Parathyroid adenoma (tissue), 2 donors: ENCODE measurements around the gene MR1.
"Not testable (repeated sequence)": the region's sequence is repeated elsewhere in the genome, so short reads cannot be mapped to it uniquely, and the experiment has no call there.

ENCODE experiments used
- H2AFZ ChIP-seq: fragments of 300-600 bp; sonication (generic); one replicate; pipeline ENCODE4 v1.7.0; 2017; ENCODE audit warnings: antibody characterized with exemption, mild to moderate bottlenecking
- H3K27ac ChIP-seq: fragments of 300-600 bp; sonication (generic); one replicate; pipeline ENCODE4 v1.7.0; 2017
- H3K27me3 ChIP-seq: fragments of 300-600 bp; sonication (generic); one replicate; pipeline ENCODE4 v1.7.0; 2017; ENCODE audit warnings: low read length; ENCODE audit not compliant: control insufficient read depth, insufficient read depth
- H3K36me3 ChIP-seq: fragments of 300-600 bp; sonication (generic); one replicate; pipeline ENCODE4 v1.7.0; 2017; ENCODE audit warnings: low read length; ENCODE audit not compliant: control insufficient read depth, insufficient read depth
- H3K4me1 ChIP-seq: fragments of 300-600 bp; sonication (generic); one replicate; pipeline ENCODE4 v1.7.0; 2017; ENCODE audit warnings: control low read depth
- H3K4me2 ChIP-seq: fragments of 300-600 bp; sonication (generic); one replicate; pipeline ENCODE4 v1.7.0; 2017; ENCODE audit warnings: low read length
- H3K4me3 ChIP-seq: fragments of 300-600 bp; sonication (generic); one replicate; pipeline ENCODE4 v1.7.0; 2017; ENCODE audit warnings: low read depth, low read length
- H3K79me2 ChIP-seq: fragments of 300-600 bp; sonication (generic); one replicate; pipeline ENCODE4 v1.7.0; 2017; ENCODE audit warnings: control low read depth
- H3K9ac ChIP-seq: fragments of 300-600 bp; sonication (generic); one replicate; pipeline ENCODE4 v1.7.0; 2017; ENCODE audit warnings: mild to moderate bottlenecking
- H3K9me3 ChIP-seq: fragments of 300-600 bp; sonication (generic); one replicate; pipeline ENCODE4 v1.7.0; 2017; ENCODE audit warnings: low read length; ENCODE audit not compliant: control insufficient read depth
- TF ChIP-seq, protein P1 (sequence below): fragments of 300-600 bp; sonication (generic); IDR thresholded peaks from one replicate; pipeline ENCODE4 v1.7.0; 2017; ENCODE audit warnings: antibody characterized with exemption, mild to moderate bottlenecking
- donor health status: primary hyperparathyroidism.

Gene MR1

DNA sequence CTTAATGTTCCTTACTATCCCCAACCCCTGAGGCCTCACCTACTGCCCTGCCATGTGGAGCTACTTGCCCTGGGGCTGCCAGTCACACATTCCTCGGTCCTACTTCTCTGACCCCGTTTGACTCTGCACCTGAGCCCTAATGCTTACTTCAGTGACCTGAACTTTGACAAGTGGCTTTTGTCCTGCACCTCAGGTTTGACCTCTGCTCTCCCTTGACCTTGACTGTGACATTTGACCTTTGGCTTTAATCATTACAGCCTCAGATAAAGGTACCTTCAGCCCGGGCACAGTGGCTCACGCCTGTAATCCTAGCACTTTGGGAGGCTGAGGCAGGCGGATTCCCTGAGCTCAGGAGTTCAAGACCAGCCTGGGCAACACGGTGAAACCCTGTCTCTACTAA, 22.8 kb downstream of the MR1 start:
- TF ChIP-seq, protein P1, sequence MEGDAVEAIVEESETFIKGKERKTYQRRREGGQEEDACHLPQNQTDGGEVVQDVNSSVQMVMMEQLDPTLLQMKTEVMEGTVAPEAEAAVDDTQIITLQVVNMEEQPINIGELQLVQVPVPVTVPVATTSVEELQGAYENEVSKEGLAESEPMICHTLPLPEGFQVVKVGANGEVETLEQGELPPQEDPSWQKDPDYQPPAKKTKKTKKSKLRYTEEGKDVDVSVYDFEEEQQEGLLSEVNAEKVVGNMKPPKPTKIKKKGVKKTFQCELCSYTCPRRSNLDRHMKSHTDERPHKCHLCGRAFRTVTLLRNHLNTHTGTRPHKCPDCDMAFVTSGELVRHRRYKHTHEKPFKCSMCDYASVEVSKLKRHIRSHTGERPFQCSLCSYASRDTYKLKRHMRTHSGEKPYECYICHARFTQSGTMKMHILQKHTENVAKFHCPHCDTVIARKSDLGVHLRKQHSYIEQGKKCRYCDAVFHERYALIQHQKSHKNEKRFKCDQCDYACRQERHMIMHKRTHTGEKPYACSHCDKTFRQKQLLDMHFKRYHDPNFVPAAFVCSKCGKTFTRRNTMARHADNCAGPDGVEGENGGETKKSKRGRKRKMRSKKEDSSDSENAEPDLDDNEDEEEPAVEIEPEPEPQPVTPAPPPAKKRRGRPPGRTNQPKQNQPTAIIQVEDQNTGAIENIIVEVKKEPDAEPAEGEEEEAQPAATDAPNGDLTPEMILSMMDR, result no peak
- Histone ChIP-seq H3K79me2 (no peaks in the 10 kb centered on the region), H3K27ac (no peak overlapping the region), H3K36me3 (no peaks in the 10 kb centered on the region), H3K9me3 (no peaks in the 10 kb centered on the region), H2AFZ (no peak overlapping the region), H3K9ac (no peak overlapping the region), H3K27me3 (no peaks in the 10 kb centered on the region), H3K4me2 (no peak overlapping the region), H3K4me3 (no peak overlapping the region), H3K4me1 (no peaks in the 10 kb centered on the region)

DNA sequence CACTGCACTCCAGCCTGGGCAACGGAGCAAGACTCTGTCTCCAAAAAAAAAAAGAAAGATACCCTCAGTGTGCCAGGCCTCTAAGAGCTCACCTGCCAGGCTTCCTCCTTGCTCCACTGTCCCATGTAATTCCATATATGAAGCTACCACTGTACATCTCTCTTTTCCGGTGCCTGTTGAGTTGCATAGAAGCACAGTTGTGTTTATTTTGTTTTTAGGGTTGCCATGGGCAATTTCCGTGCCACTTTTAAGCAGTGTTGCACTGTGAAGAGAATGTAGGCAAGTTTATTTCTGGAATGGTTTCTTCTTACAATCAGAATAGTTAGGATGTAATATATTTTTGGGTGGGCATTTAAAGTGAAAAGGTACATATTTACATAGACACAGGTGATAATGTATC, 23.3 kb downstream of the MR1 start:
- H3K36me3 ChIP-seq, result no peaks in the 10 kb centered on the region
- TF ChIP-seq, protein P1, result no peak

DNA sequence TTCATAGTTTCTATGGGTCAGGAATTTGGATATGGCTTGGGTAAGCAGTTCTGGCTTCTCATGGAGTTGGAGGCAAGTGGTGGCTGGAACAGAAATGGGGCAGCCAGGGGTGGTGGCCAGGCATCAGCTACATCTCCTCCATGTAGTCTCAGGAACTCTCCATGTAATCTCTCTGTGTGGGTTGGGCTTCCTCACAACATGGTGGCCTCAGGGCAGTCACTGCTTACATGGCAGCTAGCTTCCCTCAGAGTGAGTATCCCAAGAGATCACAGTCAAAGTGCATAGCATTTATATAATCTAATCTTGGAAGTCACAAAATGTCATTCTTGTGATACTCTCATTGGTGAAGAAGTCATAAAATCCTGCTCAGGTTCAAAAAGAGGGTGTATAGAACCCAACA, 25.7 kb downstream of the MR1 start:
- Histone ChIP-seq H2AFZ (no peak overlapping the region), H3K4me1 (no peaks in the 10 kb centered on the region), H3K9me3 (no peaks in the 10 kb centered on the region), H3K4me2 (no peak overlapping the region), H3K79me2 (no peaks in the 10 kb centered on the region), H3K27ac (no peak overlapping the region), H3K27me3 (no peaks in the 10 kb centered on the region), H3K9ac (no peak overlapping the region), H3K36me3 (no peaks in the 10 kb centered on the region), H3K4me3 (no peak overlapping the region)
- TF ChIP-seq, protein P1, result no peak

More for the DNA sequence above, 23.3 kb downstream of the MR1 start:
- H3K4me1 ChIP-seq, result no peaks in the 10 kb centered on the region
- no peak overlapping the region for H3K9ac ChIP-seq
- no peak overlapping the region for H3K27ac ChIP-seq
- H3K4me3 ChIP-seq, result no peak overlapping the region
- no peak overlapping the region for H2AFZ ChIP-seq
- H3K27me3 ChIP-seq, result no peaks in the 10 kb centered on the region
- no peaks in the 10 kb centered on the region for H3K9me3 ChIP-seq
- H3K79me2 ChIP-seq, result no peaks in the 10 kb centered on the region
- no peak overlapping the region for H3K4me2 ChIP-seq

DNA sequence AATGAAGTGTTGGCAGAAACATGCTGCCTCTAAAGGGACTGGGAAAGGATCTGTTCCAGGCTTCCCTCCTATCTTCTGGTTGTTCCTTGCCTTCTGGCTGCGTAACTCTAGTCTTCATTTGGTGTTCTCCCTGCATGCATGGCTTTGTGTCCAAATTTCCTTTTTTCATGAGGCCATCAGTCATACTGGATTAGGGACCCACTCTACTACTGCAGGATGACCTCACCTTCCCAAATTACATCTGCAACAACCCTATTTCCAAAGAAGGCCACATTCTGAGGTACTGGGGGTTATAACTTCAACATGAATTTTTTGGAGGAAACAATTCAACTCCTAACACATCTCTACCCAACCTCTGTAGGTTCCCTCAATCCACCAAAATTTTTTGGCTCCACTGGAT, 26.3 kb downstream of the MR1 start:
- Histone ChIP-seq H3K27me3 (no peaks in the 10 kb centered on the region), H3K9me3 (no peaks in the 10 kb centered on the region), H3K79me2 (no peaks in the 10 kb centered on the region), H3K36me3 (no peaks in the 10 kb centered on the region), H2AFZ (no peak overlapping the region), H3K27ac (no peak overlapping the region), H3K9ac (no peak overlapping the region), H3K4me2 (no peak overlapping the region), H3K4me1 (no peaks in the 10 kb centered on the region), H3K4me3 (no peak overlapping the region)
- TF ChIP-seq, protein P1, result no peak

DNA sequence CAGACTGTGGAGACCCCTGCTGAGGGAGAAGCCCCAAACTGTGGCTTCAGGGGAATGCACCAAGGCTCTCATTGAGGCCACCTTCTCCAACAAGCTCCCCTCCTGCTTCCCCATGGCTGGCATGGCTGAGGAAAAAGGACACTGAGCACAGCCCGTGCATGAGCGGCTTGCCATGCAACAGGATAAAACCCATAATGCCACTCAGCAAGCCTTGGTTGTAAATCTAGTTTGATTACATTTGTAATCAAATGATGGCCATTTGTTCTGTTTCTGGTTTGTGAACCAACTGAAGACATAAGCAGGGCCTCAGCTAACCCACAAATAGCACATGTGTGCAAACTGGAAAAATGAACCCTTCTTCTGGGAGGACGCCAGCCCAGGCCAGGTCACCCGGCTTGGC, 27.2 kb downstream of the MR1 start:
- not testable (repeated sequence) for H3K36me3 ChIP-seq, H3K4me2 ChIP-seq, H3K4me1 ChIP-seq, H3K9me3 ChIP-seq, H3K79me2 ChIP-seq, H3K4me3 ChIP-seq, H3K9ac ChIP-seq, H3K27me3 ChIP-seq, H3K27ac ChIP-seq, H2AFZ ChIP-seq
